Kidney (tissue), 14 donors: ENCODE measurements around the gene PCBP4. TPM values are rescaled to one million over a fixed set of nuclear protein-coding genes. Genes with fewer than 3 reads are reported as not detected.

Experiments
- DNase-seq, 5 donors: peaks; one replicate each; pipeline ENCODE4 v3.0.0-alpha.2; 2013 to 2020
- FAIRE-seq: peaks from 2 replicates; lab custom pipeline; 2012; peaks lifted over from hg19 to GRCh38; lab: Jason Lieb, UNC
- H3K27ac ChIP-seq, 2 donors: one replicate each; pipeline ENCODE4 v1.7.0; 2013; ENCODE audit warnings: low read depth in 2 of 2, low read length in 2 of 2, inconsistent platforms in 1 of 2
- H3K27me3 ChIP-seq: one replicate; pipeline ENCODE4 v1.7.1; 2013; ENCODE audit warnings: low read length, inconsistent platforms; ENCODE audit not compliant: control insufficient read depth, insufficient read depth
- H3K36me3 ChIP-seq, 3 donors: one replicate each; pipeline versions ENCODE4 v1.7.0 to v1.7.1; 2013; ENCODE audit warnings: low read length in 3 of 3, control low read depth in 1 of 3, inconsistent platforms in 1 of 3; ENCODE audit not compliant: insufficient read depth in 3 of 3, control insufficient read depth in 2 of 3
- H3K4me1 ChIP-seq, 3 donors: one replicate each; pipeline versions ENCODE4 v1.7.0 to v1.7.1; 2013; ENCODE audit warnings: low read length in 3 of 3, inconsistent platforms in 1 of 3, low read depth in 1 of 3; ENCODE audit not compliant: control insufficient read depth in 2 of 3, insufficient read depth in 2 of 3
- H3K4me3 ChIP-seq, 3 donors: one replicate each; pipeline versions ENCODE4 v1.7.0 to v1.8.1; 2013; ENCODE audit warnings: low read length in 3 of 3, control low read depth in 1 of 3, inconsistent platforms in 1 of 3
- H3K9ac ChIP-seq, 3 donors: one replicate each; pipeline versions ENCODE4 v1.7.0 to v1.7.1; 2013; ENCODE audit warnings: low read length in 3 of 3, control low read depth in 1 of 3, inconsistent platforms in 1 of 3
- H3K9me3 ChIP-seq, 3 donors: one replicate each; pipeline versions ENCODE4 v1.7.0 to v1.7.1; 2013; ENCODE audit warnings: low read length in 3 of 3, control low read depth in 1 of 3, inconsistent platforms in 1 of 3; ENCODE audit not compliant: control insufficient read depth in 2 of 3, insufficient read depth in 1 of 3
- intact Hi-C: fragments of 100-400 bp; cut with DNase I; formaldehyde crosslinking; loops from one replicate; pipeline ENCODE4 v1.11.1; 2022
- polyA plus RNA-seq: library from polyadenylated mRNA; stranded (reverse); fragments of 350-450 nt; fragmentation: Illumina TruSeq; extraction: RNeasy Lipid Tissue Mini Kit (QIAGEN cat#74804); gene quantifications from one replicate; pipeline ENCODE4 v1.2.3, GENCODE V29; 2014; ENCODE audit warnings: low read depth, low replicate concordance; ENCODE audit not compliant: insufficient read depth
- total RNA-seq: library from RNA; stranded (reverse); fragmentation: NEBNext Ultra II Directional; extraction: Animal tissue kit (Norgen Biotek cat#: 25700); gene quantifications from one replicate; pipeline ENCODE4 v1.2.1, GENCODE V29; 2021
- TF ChIP-seq, protein P1 (sequence below): IDR thresholded peaks from 3 replicates; pipeline ENCODE4 v1.5.1; 2012; ENCODE audit warnings: mild to moderate bottlenecking, moderate library complexity, borderline replicate concordance; ENCODE audit not compliant: insufficient read depth; ENCODE audit errors: extremely low read depth
- donor health status: control.
- donor health status: control.
- donor health status: control.
- donor health status: control.
- donor health status: control.
- donor health status: DM: yes; HTN: yes; CAD: no.
- donor health status: Normal renal cell carcinoma (clear cell type).

The PCBP4 gene
- total and polyA plus RNA-seq, 2 donors from 2014 or later: 31.7 to 34.0 TPM

DNA sequence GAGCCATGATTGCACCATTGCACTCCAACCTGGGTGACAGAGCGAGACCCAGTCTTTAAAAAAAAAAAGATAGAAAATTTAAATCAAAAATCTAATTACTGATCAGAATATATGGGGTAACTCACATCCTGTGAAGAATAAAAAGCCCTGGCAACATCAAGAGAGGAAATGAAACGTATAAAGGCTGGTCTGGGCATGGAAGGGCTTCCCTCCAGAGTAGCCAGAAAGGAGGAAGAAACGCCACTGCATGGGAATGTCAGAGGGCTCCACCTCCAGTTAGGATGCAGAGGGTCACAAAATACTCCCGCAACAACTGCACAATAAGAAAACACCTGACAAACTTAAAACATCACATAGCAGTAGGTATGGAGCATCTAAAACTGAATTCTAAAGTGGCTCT is 59.2 kb downstream of the PCBP4 start:
- TF ChIP-seq, protein P1, sequence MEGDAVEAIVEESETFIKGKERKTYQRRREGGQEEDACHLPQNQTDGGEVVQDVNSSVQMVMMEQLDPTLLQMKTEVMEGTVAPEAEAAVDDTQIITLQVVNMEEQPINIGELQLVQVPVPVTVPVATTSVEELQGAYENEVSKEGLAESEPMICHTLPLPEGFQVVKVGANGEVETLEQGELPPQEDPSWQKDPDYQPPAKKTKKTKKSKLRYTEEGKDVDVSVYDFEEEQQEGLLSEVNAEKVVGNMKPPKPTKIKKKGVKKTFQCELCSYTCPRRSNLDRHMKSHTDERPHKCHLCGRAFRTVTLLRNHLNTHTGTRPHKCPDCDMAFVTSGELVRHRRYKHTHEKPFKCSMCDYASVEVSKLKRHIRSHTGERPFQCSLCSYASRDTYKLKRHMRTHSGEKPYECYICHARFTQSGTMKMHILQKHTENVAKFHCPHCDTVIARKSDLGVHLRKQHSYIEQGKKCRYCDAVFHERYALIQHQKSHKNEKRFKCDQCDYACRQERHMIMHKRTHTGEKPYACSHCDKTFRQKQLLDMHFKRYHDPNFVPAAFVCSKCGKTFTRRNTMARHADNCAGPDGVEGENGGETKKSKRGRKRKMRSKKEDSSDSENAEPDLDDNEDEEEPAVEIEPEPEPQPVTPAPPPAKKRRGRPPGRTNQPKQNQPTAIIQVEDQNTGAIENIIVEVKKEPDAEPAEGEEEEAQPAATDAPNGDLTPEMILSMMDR: no peak
- no peaks in the 10 kb centered on the region for H3K9me3 ChIP-seq
- H3K9ac ChIP-seq: no peak overlapping the region
- H3K27ac ChIP-seq: no peak overlapping the region
- no peaks in the 10 kb centered on the region for H3K36me3 ChIP-seq
- no peaks in the 10 kb centered on the region for H3K27me3 ChIP-seq
- intact Hi-C loops: no loop called here
- no peak overlapping the region for H3K4me3 ChIP-seq
- no peaks in the 10 kb centered on the region for H3K4me1 ChIP-seq
- FAIRE-seq (no peak), DNase-seq (no peak)

Other genes with a start within 250 kb of the PCBP4 start
- gene IQCF6, start 188.2 kb downstream of the PCBP4 start, total RNA-seq: not detected
- not detected for gene IQCF6, start 188.2 kb downstream of the PCBP4 start, polyA plus RNA-seq
- not detected for gene IQCF2, start 105.8 kb downstream of the PCBP4 start, total RNA-seq
- not detected for gene IQCF2, start 105.8 kb downstream of the PCBP4 start, polyA plus RNA-seq
- not detected for gene IQCF5, start 91.9 kb downstream of the PCBP4 start, total RNA-seq
- gene IQCF5, start 91.9 kb downstream of the PCBP4 start, polyA plus RNA-seq: not detected
- gene IQCF1, start 64.1 kb downstream of the PCBP4 start, total RNA-seq: not detected
- not detected for gene IQCF1, start 64.1 kb downstream of the PCBP4 start, polyA plus RNA-seq
- 18.6 TPM for gene RRP9, start 25.6 kb downstream of the PCBP4 start, total RNA-seq
- 17.8 TPM for gene RRP9, start 25.6 kb downstream of the PCBP4 start, polyA plus RNA-seq
- gene PARP3, start 25.1 kb downstream of the PCBP4 start, total RNA-seq: 28.5 TPM
- 30.1 TPM for gene PARP3, start 25.1 kb downstream of the PCBP4 start, polyA plus RNA-seq
- gene GPR62, start 12.1 kb downstream of the PCBP4 start, total RNA-seq: 0.09 TPM
- gene GPR62, start 12.1 kb downstream of the PCBP4 start, polyA plus RNA-seq: 0.41 TPM
- gene ABHD14B, start 6.6 kb upstream of the PCBP4 start, total RNA-seq: 73.5 TPM
- gene ABHD14B, start 6.6 kb upstream of the PCBP4 start, polyA plus RNA-seq: 207 TPM
- 20.7 TPM for gene ABHD14A, start 7.6 kb upstream of the PCBP4 start, total RNA-seq
- 50.5 TPM for gene ABHD14A, start 7.6 kb upstream of the PCBP4 start, polyA plus RNA-seq
- 68.1 TPM for gene ACY1, start 16.1 kb upstream of the PCBP4 start, total RNA-seq
- gene ACY1, start 16.1 kb upstream of the PCBP4 start, polyA plus RNA-seq: 856 TPM
- gene RPL29, start 28.4 kb upstream of the PCBP4 start, total RNA-seq: 785 TPM
- gene RPL29, start 28.4 kb upstream of the PCBP4 start, polyA plus RNA-seq: 1,416 TPM
- 19.8 TPM for gene DUSP7, start 89.1 kb upstream of the PCBP4 start, total RNA-seq
- gene DUSP7, start 89.1 kb upstream of the PCBP4 start, polyA plus RNA-seq: 10.1 TPM
- 2.2 TPM for gene POC1A, start 187.0 kb upstream of the PCBP4 start, total RNA-seq
- 2.5 TPM for gene POC1A, start 187.0 kb upstream of the PCBP4 start, polyA plus RNA-seq
- gene ALAS1, start 230.7 kb upstream of the PCBP4 start, total RNA-seq: 42.8 TPM
- gene ALAS1, start 230.7 kb upstream of the PCBP4 start, polyA plus RNA-seq: 77.2 TPM